Stimulated activated effector memory CD8-positive, alpha-beta T cell treated with anti-CD3 and anti-CD28 coated beads, Interleukin-12 subunit alpha, Interleukin-12 subunit beta, amount 100 ng/mL, for 72 hours (primary cell): Measurements from ENCODE around the gene USP40.
"Not testable (repeated sequence)": the region's sequence is repeated elsewhere in the genome, so short reads cannot be mapped to it uniquely, and the experiment has no call there.

Experiments
- ATAC-seq: fragments of 150-1000 bp; cut with Tn5 transposase; 2 replicates; pipeline ENCODE4 v1.10.0; 2021
- DNase-seq, 2 donors: peaks; one replicate each; pipeline ENCODE4 v3.0.0; 2021 to 2022; ENCODE audit warnings: low spot score in 2 of 2
- H3K27ac Mint-ChIP-seq: one replicate; pipeline ENCODE4 v1.8.0; 2022; ENCODE audit warnings: mild to moderate bottlenecking, mixed read lengths
- H3K36me3 Mint-ChIP-seq: one replicate; pipeline ENCODE4 v1.8.0; 2022; ENCODE audit warnings: mild to moderate bottlenecking, mixed read lengths
- H3K4me1 Mint-ChIP-seq: one replicate; pipeline ENCODE4 v1.8.0; 2022; ENCODE audit warnings: mixed read lengths
- H3K4me3 Mint-ChIP-seq: one replicate; pipeline ENCODE4 v1.8.0; 2022; ENCODE audit warnings: mild to moderate bottlenecking, mixed read lengths
- H3K9me3 Mint-ChIP-seq: one replicate; pipeline ENCODE4 v1.8.0; 2022; ENCODE audit warnings: mixed read lengths

USP40 gene

GRCh38 chr2:233566141-233566956, at the start of gene USP40:
Gene USP40, minus strand, starts transcription at chr2:233566782. Its CDS starts 1,228 bp downstream, at chr2:233565554.
- H3K9me3 Mint-ChIP-seq: no peaks in the 10 kb centered on the region
- peaks cover 5% of the 10 kb centered on the region for H3K4me1 Mint-ChIP-seq
- peak; percentile 88 for ATAC-seq
- peak within 1 kb of the TSS; percentile 93 for H3K4me3 Mint-ChIP-seq
- DNase-seq: peak; percentile 32 to 80
- no peaks in the 10 kb centered on the region for H3K36me3 Mint-ChIP-seq
- peak within 1 kb of the TSS; percentile 99 for H3K27ac Mint-ChIP-seq

- Mint-ChIP-seq H3K27ac (no peak overlapping the region), H3K36me3 (no peaks in the 10 kb centered on the region), H3K4me1 (no peaks in the 10 kb centered on the region), H3K9me3 (peaks cover 15% of the 10 kb centered on the region), H3K4me3 (no peak overlapping the region)
- ATAC-seq (no peak), DNase-seq (no peak)
Measured at GRCh38 chr2:233611284-233611683, 44.7 kb upstream of the USP40 start.

- DNase-seq (no peak), ATAC-seq (no peak)
- H3K27ac Mint-ChIP-seq: no peak overlapping the region
- H3K4me3 Mint-ChIP-seq: no peak overlapping the region
- peaks cover 5% of the 10 kb centered on the region for H3K9me3 Mint-ChIP-seq
- no peaks in the 10 kb centered on the region for H3K4me1 Mint-ChIP-seq
- no peaks in the 10 kb centered on the region for H3K36me3 Mint-ChIP-seq
Measured at GRCh38 chr2:233605680-233606079, 39.1 kb upstream of the USP40 start.

- ATAC-seq: no peak
- DNase-seq: no peak
- Mint-ChIP-seq H3K4me3 (no peak overlapping the region), H3K36me3 (no peaks in the 10 kb centered on the region), H3K27ac (no peak overlapping the region), H3K9me3 (peaks cover 2% of the 10 kb centered on the region), H3K4me1 (no peaks in the 10 kb centered on the region)
Measured at GRCh38 chr2:233604826-233605225, 38.2 kb upstream of the USP40 start.

- no peak for DNase-seq
- Mint-ChIP-seq H3K27ac (no peak overlapping the region), H3K36me3 (no peaks in the 10 kb centered on the region), H3K4me3 (no peak overlapping the region), H3K4me1 (no peaks in the 10 kb centered on the region), H3K9me3 (peaks cover 2% of the 10 kb centered on the region)
- no peak for ATAC-seq
Measured at GRCh38 chr2:233603520-233603919, 36.9 kb upstream of the USP40 start.

GRCh38 chr2:233602076-233602475, 35.5 kb upstream of the USP40 start:
- H3K27ac Mint-ChIP-seq: no peak overlapping the region
- H3K36me3 Mint-ChIP-seq: no peaks in the 10 kb centered on the region
- ATAC-seq: no peak
- H3K4me1 Mint-ChIP-seq: no peaks in the 10 kb centered on the region
- H3K4me3 Mint-ChIP-seq: no peak overlapping the region
- no peak for DNase-seq
- peaks cover 2% of the 10 kb centered on the region for H3K9me3 Mint-ChIP-seq

GRCh38 chr2:233600386-233600785, 33.8 kb upstream of the USP40 start:
- DNase-seq (no peak), ATAC-seq (no peak)
- no peaks in the 10 kb centered on the region for H3K36me3 Mint-ChIP-seq
- no peak overlapping the region for H3K4me3 Mint-ChIP-seq
- no peaks in the 10 kb centered on the region for H3K9me3 Mint-ChIP-seq
- no peak overlapping the region for H3K27ac Mint-ChIP-seq
- no peaks in the 10 kb centered on the region for H3K4me1 Mint-ChIP-seq

- no peaks in the 10 kb centered on the region for H3K9me3 Mint-ChIP-seq
- no peak overlapping the region for H3K27ac Mint-ChIP-seq
- ATAC-seq (no peak), DNase-seq (no peak)
- H3K4me3 Mint-ChIP-seq: no peak overlapping the region
- peaks cover 4% of the 10 kb centered on the region for H3K4me1 Mint-ChIP-seq
- no peaks in the 10 kb centered on the region for H3K36me3 Mint-ChIP-seq
Measured at GRCh38 chr2:233598952-233599351, 32.4 kb upstream of the USP40 start.

GRCh38 chr2:233597522-233597921, 30.9 kb upstream of the USP40 start:
- Mint-ChIP-seq H3K4me3 (no peak overlapping the region), H3K27ac (no peak overlapping the region)

GRCh38 chr2:233593201-233593600, 26.6 kb upstream of the USP40 start:
- DNase-seq (no peak), ATAC-seq (peak; percentile 62)
- no peak overlapping the region for H3K4me3 Mint-ChIP-seq
- H3K9me3 Mint-ChIP-seq: no peaks in the 10 kb centered on the region
- H3K4me1 Mint-ChIP-seq: peaks cover 7% of the 10 kb centered on the region
- no peaks in the 10 kb centered on the region for H3K36me3 Mint-ChIP-seq
- H3K27ac Mint-ChIP-seq: no peak overlapping the region

More at GRCh38 chr2:233597522-233597921, 30.9 kb upstream of the USP40 start:
- Mint-ChIP-seq H3K4me1 (peaks cover 7% of the 10 kb centered on the region), H3K36me3 (no peaks in the 10 kb centered on the region), H3K9me3 (no peaks in the 10 kb centered on the region)
- ATAC-seq (no peak), DNase-seq (no peak)

GRCh38 chr2:233592706-233593105, 26.1 kb upstream of the USP40 start:
- H3K9me3 Mint-ChIP-seq, ATAC-seq, DNase-seq, H3K36me3 Mint-ChIP-seq, H3K27ac Mint-ChIP-seq, H3K4me1 Mint-ChIP-seq, H3K4me3 Mint-ChIP-seq: not testable (repeated sequence)

GRCh38 chr2:233588400-233588799, 21.8 kb upstream of the USP40 start:
- DNase-seq (no peak), ATAC-seq (no peak)
- Mint-ChIP-seq H3K9me3 (no peaks in the 10 kb centered on the region), H3K36me3 (no peaks in the 10 kb centered on the region), H3K4me1 (no peaks in the 10 kb centered on the region), H3K27ac (no peak overlapping the region), H3K4me3 (no peak overlapping the region)

- H3K27ac Mint-ChIP-seq: no peak overlapping the region
Measured at GRCh38 chr2:233584210-233584609, 17.6 kb upstream of the USP40 start.

GRCh38 chr2:233583217-233583965, 16.8 kb upstream of the USP40 start:
- H3K4me1 Mint-ChIP-seq, H3K4me3 Mint-ChIP-seq, H3K27ac Mint-ChIP-seq, H3K36me3 Mint-ChIP-seq, H3K9me3 Mint-ChIP-seq, DNase-seq, ATAC-seq: not testable (repeated sequence)

More at GRCh38 chr2:233584210-233584609, 17.6 kb upstream of the USP40 start:
- Mint-ChIP-seq H3K36me3 (no peaks in the 10 kb centered on the region), H3K4me3 (no peak overlapping the region), H3K9me3 (no peaks in the 10 kb centered on the region), H3K4me1 (no peaks in the 10 kb centered on the region)
- ATAC-seq (no peak), DNase-seq (no peak)

GRCh38 chr2:233577341-233577740, 10.8 kb upstream of the USP40 start:
- not testable (repeated sequence) for H3K4me3 Mint-ChIP-seq

GRCh38 chr2:233572468-233572867, 5.9 kb upstream of the USP40 start:
- Mint-ChIP-seq H3K4me1 (no peaks in the 10 kb centered on the region), H3K4me3 (no peak overlapping the region), H3K27ac (peak overlapping the region; percentile 70), H3K36me3 (no peaks in the 10 kb centered on the region), H3K9me3 (no peaks in the 10 kb centered on the region)
- ATAC-seq (no peak), DNase-seq (no peak)

More at GRCh38 chr2:233577341-233577740, 10.8 kb upstream of the USP40 start:
- not testable (repeated sequence) for DNase-seq, H3K9me3 Mint-ChIP-seq, H3K36me3 Mint-ChIP-seq, ATAC-seq, H3K27ac Mint-ChIP-seq, H3K4me1 Mint-ChIP-seq
